ENCODE measurements around the gene ACAT2.
A peak's percentile ranks its signal among the peaks of the same experiment; 100 is the strongest.
"Not testable (repeated sequence)": the region's sequence is repeated elsewhere in the genome, so short reads cannot be mapped to it uniquely, and the experiment has no call there.

ACAT2 gene

DNA sequence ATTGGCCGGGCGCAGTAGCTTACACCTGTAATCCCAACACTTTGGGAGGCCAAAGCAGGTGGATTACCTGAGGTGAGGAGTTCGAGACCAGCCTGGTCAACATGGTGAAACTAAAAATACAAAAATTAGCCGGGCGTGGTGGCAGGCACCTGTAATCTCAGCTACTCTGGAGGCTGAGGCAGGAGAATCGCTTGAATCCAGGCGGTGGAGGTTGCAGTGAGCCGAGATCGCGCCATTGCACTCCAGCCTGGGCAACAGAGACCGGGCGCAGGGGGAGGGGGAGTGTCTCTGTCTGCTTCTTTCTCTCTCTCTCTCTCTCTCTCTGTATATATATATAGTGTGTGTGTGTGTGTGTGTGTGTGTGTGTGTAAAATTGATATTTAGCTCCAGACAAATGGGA, 29.3 kb upstream of the ACAT2 start:
- DNase-seq, result not testable (repeated sequence)

DNA sequence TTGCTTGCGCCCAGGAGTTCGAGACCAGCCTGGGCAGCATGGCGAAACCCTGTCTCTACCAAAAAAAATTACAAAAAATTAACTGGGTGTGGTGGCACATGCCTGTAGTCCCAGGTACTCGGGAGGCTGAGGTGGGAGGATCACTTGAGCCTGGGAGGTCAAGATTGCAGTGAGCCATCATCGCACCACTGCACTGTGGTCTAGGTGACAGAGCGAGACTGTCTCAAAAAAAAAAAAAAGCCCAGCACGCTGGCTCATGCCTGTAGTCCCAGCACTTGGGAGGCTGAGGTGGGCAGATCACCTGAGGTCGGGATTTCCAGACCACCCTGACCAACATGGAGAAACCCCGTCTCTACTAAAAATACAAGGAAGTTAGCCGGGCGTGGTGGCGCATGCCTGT, 28.4 kb upstream of the ACAT2 start:
- not testable (repeated sequence) for DNase-seq

DNA sequence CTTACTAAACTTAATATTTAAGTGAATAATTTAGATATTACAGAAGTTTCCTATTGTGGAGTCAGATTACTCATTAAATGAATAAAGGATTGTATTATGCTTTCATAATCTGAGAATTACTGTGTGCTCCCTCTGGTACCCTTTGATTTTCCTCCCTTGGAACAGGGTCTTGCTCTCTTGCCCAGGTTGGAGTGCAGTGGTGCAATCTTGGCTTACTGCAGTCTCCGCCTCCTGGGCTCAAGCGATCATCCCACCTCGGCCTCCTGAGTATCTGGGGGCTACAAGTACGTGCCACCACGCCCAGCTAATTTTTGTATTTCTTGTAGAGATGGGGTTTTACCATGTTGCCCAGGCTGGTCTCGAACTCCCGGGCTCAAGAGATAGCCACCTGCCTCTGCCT, 24.9 kb upstream of the ACAT2 start:
- no peak for DNase-seq

DNA sequence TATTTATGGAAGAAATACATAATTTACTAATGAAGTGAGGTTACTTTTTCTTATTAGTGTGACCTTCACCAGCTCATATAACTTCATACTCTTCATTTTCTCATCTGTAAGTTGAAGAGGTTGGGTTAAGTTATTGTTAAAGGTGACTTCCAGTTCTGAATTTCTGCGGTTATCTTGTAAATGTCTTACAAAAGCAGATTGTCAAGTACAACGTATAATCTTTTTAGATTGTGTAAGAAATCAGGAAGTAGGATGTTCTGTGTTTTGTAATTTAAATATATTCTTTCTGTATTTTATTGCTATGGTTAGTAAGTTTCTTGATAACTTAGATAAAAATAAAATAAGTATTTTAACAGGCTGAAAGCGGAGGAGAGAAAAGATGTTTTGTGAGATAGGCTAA, 22.5 kb upstream of the ACAT2 start:
- no peak for DNase-seq

DNA sequence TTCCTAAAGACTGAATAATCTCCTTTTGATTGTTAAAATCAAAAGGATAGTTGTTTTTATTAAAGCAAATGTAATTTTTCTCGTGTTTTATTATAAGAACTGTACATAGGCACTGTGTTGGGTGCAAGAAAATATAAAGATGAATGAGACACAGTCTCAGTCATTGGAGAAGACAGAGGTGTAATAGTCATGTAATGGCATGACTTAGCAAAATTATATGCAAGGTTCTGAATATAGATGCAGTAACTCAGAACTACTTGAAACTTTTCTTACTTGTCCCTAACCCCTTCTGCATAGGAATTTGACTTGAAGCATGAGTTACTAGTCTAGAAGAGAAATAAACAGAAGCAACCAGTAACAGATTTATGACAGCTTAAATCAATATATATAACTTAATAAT, 19.7 kb upstream of the ACAT2 start:
- no peak for DNase-seq

DNA sequence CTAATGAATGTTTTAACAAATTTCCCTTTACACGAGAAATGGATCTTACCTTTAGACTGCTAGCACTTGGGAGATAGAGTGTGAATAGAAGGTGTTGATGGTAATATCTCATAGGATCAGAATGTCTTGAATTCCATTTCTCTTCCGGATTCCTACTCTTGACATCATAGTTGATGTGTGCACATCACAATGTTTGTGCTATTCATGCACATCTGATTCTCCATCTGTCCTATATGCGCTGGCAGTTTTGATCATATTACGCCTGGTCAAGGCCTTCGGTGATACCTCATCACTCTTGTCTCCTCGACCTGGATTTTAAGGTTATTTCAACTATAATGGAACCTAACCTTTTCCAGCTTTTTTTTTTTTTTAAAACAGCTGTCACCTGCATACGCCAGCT, 16.8 kb upstream of the ACAT2 start:
- no peak for DNase-seq

DNA sequence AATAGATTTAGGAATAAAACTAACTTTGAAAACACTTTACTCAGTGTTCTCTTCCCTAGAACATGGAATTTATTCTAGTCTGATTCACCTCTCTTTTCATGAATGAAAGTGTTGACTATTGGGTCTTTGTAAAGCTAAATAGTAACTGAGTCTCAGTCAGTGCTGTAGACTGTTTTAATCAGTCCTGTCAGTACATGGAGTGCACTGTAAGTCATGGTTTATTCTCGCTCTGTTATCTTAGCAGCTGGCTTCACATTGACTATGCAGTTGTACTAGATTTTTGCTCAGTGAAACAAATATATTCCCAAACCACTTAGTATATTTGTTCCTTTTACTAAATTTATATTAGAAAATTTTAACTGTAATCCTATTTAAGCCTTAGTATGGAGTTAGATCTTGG, 15.1 kb upstream of the ACAT2 start:
- no peak for DNase-seq

DNA sequence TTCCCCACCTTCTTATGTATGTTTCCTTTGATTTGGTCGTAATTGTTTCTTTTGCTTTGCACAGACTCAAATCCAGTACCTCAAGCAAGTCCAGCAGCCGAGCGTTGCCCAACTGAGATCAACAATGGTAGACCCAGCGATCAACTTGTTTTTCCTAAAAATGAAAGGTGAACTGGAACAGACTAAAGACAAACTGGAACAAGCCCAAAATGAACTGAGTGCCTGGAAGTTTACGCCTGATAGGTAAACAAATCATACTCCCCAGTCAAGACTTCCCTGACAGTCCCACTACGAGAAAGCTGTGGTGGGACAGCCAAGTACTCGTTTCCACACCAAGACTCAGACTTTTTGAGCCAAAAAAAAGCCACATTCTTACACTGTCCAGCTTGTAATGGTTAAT, 13.7 kb upstream of the ACAT2 start:
- not testable (repeated sequence) for DNase-seq

DNA sequence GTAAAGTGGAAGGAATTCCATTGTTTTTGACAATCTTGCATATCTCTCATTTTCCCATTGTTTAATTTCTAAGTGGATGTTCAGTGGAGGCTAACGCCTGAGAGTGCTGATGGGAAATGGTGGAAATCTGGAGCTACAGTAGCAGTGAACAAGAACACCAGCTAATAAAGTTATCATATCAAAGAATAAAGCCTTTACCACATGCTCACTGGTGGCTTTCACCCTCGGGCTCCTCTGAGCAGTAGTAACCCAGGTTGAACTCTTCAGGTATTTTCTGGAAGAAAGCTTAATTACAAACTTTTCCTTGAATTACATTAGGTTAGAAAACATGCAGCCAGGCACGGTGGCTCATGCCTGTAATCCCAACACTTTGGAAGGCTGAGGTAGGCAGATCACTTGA, 10.4 kb upstream of the ACAT2 start:
- DNase-seq, result no peak

DNA sequence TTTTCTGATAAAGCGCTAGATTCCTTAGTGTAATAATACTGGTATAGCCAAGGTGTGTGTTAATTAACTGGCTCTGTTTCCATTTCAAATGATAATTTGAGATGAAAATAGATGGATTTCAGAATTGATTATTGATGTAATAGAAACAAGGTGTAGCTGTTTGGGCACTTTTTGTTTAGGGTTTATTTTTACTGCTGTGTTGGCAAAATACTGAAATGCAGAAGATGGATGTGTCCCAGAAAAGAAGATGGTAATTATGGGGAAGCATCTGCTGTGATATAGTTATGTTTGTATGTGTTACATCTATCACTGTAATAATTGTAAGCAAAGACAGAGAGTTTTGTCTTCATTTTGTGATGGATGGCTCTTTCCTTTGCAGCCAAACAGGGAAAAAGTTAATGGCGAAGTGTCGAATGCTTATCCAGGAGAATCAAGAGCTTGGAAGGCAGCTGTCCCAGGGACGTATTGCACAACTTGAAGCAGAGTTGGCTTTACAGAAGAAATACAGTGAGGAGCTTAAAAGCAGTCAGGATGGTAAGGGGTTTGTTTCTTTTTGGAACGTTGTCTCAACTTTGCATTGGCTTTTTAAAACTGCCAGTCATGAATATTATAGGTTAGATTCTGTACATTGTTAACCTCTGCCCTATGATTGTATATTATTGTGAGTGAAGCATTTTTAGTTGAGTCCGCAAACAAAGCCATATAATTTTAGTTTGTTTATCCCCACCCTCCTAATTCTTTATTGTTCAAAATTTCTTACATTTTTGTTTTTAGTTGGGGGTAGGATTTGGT, 8.6 kb upstream of the ACAT2 start:
- DNase-seq, result no peak

DNA sequence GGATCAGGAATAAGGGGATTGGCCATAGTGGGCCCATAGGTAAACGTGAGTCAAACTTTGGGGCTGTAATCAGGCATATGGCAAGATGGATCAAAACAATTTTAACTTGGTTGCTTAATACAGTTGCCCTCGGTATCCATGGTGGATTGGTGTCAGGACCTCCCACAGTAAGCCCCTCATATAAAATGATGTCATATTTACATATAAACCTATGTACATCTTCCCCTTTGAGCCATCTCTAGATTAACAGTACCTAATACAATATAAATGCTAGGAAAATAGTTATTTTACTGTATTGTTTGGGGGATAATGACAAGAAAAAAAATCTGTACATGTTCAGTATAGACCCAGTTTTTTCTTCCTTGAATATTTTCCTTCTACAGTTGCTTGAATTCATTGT, 7.4 kb upstream of the ACAT2 start:
- no peak for DNase-seq

DNA sequence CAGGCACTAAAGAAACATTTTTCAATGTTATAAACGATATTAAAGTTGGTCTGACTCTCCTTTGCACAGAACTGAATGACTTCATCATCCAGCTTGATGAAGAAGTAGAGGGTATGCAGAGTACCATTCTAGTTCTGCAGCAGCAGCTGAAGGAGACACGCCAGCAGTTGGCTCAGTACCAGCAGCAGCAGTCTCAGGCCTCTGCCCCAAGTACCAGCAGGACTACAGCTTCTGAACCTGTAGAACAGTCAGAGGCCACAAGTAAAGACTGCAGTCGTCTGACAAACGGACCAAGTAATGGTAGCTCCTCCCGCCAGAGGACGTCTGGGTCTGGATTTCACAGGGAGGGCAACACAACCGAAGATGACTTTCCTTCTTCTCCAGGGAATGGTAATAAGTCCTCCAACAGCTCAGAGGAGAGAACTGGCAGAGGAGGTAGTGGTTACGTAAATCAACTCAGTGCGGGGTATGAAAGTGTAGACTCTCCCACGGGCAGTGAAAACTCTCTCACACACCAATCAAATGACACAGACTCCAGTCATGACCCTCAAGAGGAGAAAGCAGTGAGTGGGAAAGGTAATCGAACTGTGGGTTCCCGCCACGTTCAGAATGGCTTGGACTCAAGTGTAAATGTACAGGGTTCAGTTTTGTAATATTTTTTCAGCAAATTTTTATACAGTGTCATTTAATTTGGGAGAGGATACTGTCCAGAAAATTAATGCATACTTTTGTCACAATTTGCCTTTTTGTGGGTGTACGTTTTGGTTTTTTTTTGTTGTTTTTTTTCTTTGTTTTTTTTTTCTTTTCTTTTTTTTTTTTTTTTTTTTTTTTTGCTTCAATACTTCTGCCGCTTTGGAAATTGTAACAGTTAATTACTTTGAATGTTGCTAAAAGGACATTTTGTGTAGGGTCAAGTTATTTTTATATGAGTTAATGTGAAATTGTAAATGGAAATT, 6.6 kb upstream of the ACAT2 start:
- no peak for DNase-seq

DNA sequence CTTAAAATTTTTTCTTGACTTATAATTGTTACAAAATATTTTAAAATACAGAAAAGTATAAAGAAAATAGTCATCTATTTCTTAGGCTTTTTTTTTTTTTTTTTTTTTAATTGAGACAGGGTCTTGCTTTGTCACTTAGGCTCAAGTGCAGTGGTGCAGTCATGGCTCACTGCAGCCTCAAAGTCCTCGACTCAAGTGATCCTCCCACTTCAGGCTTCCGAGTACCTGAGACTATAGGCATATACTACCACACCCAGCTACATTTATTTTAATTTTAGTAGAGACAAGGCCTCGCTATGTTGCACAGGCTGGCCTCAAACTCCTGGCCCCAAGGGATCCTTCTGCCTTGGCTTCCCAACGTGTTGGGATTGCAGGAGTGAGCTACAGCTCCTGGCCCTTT, 5.3 kb upstream of the ACAT2 start:
- DNase-seq, result no peak

DNA sequence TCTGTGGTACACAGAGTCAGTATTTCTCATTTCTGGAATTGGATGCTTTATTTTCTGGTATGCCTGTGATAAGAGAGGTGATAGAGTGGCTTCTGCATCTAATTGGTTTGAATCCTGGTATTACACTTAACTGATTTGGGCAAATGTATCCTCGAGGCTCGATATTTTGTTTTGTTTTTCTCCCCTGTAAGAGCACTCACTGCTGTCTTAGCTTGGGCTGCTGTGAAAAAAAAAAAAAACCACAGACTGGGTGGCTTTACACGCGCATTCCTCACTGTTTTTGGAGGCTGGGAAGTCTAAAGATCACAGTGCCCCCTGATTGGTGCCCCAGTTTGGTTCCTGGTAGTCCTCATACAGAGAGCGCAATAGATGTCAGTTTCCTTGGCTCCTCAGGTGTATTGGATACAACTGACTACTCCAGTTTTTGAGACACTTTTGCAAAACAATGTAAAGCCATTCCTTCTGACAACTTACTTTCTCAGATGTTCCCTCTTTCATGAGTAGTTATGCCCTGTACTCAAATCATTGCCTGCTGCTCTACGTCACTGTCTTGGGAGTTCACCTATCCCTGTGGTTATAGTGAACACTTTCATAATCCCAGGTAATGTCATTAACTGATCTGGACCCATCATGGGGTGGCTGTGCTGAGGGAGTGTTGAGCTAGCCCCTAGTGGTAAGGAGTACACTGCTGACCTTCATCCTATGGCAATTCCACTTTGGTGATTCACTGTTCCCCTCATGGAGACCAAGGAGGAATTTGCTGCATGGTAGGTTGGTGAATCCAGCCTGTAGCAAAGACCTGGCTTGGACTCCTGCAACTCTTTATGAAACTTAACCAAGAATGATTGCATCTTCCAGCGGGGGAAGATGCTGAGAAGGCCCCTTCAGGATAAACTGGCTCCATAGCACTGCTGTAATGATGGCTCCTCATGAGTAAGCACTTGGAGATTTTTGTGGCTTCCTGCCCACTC, 3.5 kb upstream of the ACAT2 start:
- no peak for DNase-seq

DNA sequence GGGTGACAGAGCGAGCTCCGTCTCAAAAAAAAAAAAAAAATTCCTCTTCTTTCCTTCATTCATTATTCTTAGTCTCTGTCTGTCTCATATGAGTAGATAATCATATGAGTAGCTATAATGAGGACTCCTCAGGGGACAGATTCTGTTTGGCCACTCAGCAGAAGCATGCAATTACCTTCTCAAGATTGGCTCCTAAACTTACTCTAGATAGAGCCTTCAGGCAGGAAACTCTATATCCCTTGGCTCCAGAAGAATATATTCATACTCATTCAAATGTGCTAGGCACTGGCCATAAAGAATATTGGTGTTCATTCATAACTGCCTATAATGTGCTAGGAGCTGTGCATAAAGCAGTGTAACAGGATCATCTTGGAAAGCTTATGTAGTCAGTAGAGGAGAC, 2.2 kb upstream of the ACAT2 start:
- no peak for DNase-seq

DNA sequence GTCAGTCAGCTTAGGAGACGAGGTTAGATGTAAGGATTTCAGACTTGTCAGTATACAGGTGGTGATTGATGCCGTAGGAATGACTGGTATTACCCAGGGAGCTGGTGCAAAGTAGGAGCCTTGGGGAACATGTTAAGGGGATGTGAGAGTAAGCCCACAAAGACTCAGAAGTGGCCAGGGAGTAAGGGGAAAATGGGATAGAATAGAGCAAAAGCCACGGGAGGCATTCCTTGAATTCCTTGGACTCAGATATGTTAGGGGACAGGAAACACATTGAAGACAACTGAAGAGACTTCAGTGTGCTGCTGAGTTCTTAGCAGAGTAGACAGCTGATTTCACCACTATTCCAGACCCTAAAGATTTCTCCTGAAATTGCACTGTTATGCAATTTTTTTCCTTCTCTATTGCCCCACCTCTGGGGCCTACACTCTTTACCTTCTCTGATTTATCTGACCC, 1.2 kb upstream of the ACAT2 start:
- DNase-seq, result no peak

DNA sequence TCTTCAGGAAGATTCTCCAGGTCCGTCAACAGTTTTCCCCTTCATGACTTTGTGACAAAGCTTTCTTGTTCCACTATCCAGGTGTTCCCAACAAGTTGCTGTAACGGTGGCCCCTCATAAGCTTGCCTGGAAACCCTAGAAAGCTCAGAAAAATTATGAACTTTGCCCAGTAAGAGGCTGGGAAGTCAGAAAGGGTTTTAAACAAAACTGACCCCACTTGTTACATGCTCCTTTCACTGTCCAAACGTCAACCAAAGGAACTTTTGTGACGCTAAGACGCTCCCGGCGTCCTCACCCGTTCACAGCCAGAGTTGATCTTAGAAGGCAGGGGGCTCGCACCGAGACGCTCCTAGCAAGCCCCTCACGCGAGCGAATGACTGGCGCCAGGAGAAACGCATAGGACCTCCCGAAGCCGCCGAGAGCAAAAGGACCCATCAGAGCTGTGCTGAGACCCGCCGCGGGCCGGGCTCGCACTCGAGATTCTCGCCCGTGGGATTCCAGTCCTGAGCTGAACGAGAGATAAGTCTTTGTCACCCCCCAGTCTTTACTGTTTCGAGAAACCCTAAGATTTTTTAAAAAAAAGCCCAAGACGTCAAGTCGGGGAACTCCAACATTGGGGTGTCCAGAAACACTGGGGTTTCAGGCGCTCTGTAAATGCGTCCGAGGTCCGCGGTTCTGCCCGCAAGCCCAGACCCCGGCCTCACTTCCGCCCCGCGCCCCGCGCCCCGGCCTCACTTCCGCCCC, 544 bp upstream of the ACAT2 start:
- DNase-seq, result peak; percentile 32

DNA sequence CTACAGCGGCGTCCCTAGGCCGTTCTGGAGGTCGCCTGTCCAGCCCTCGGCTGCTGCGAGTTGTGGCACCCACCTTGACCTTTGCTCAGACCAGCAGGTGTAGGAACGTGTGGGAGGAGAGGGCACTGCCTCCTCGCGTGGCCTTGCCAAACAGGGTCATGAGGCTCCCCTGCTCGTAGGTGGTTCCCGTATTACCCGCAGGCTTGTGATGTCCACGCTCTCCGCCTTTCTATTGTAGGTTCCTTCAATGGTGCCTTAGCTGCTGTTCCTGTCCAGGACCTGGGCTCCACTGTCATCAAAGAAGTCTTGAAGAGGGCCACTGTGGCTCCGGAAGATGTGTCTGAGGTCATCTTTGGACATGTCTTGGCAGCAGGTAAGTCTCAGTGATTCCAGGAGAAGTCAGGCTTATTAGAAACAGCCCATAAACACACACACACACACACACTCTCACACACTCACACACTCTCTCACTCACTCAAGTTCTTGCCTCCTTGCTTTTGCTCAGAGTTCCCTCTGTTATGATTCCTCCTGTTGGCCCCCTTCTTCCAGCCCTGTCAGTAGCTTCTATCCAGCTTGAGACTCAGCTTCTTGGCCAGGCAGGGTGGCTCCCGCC, 942 bp downstream of the ACAT2 start:
- peak; percentile 18 for DNase-seq

DNA sequence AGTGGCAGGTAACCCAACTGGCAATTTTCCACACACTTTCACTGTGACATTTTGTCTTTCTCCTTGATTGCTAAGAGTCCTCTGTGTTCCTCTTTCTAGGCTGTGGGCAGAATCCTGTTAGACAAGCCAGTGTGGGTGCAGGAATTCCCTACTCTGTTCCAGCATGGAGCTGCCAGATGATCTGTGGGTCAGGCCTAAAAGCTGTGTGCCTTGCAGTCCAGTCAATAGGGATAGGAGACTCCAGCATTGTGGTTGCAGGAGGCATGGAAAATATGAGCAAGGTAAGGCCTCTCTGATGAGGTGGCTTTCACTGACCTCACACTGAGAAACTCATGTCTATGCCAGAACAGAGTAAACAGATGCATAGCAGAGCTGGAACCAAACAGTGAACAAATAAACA, 5.1 kb downstream of the ACAT2 start:
- no peak for DNase-seq

DNA sequence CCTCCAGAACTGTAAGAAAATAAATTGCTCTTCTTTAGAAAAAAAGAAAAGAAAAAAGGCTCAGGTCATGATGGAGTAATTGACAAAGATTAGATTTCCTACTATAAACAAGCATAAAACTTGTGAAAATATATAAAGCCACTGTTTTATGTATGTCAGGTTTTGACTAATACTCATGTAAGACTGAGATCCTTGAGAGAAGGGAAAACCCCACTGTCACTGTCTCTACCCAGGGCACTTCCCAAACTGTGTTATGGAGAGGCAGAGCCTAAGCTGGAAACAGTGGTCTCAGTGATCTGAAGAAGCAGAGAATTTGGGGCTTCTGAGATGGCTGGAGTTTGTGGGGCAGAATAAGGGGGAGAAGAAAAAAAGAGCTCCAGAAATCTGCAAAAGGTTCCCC, 7.6 kb downstream of the ACAT2 start:
- DNase-seq, result no peak

DNA sequence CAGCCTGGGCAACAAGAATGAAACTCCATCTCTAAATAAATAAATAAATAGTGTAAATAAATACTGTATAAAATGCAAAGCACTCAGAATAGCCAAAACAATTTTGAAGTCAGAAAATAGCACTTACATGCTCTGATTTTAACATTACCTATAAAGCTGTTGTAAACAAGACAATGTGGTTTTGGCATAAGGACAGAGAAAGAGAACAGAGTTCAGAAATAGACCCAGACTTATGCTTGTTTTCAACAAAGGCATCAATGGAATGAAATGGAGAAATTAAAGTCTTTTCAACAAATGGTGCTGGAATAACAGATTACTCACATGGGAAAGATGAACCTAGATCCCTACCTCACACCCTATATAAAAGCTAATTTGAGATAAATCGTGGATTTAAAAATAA, 10.4 kb downstream of the ACAT2 start:
- DNase-seq, result no peak

Measured in stimulated activated CD4-positive, alpha-beta T cell treated with anti-CD3 and anti-CD28 coated beads, Interleukin-4, amount 100 ng/mL, for 1 hour (primary cell).